ENCODE measurements around the gene HOXD13. TPM values are rescaled to one million over a fixed set of nuclear protein-coding genes. Genes with fewer than 3 reads are reported as not detected.

HOXD13 gene
- total RNA-seq, 1 donor from 2014 or later, result not detected

- Histone ChIP-seq H3K27ac (no peak overlapping the region), H3K27me3 (peaks cover 69% of the 10 kb centered on the region), H3K9me3 (no peaks in the 10 kb centered on the region), H3K4me1 (peaks cover 5% of the 10 kb centered on the region in 2 donors), H3K4me3 (no peak overlapping the region), H3K36me3 (no peaks in the 10 kb centered on the region)
- no peak for DNase-seq (ENCODE audit: low spot score in 2 of 2)
- intact Hi-C loops (cut with DNase I), result loop anchor here (5.0 to 10.0 kb wide), 4 partner anchors 88 to 1755 kb away; partner anchors contain the start of genes LNPK and SP9
- no peak for TF ChIP-seq CTCF (IDR thresholded peaks at IDR 0.05)
Measured at GRCh38 chr2:176089843-176090395, 2.6 kb upstream of the HOXD13 start.

DNA sequence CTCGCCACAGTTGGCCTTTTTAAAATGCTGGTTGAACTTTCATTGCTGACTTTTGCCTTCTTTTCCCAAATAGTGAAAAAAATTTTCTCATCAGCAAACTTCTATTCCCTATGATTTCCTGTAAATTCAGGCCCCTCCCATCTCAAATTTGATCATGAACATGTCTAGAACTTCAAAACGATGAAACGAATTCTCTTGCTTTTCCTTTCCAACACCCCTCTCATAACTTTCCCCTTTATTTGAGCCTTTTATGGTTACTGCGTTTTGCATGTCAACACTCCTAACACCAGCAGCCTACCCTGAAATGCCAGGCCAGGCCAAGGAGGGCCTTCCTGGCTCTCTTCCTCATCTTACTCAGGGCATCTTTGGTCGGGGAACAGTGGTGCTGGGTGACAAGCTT is 1.7 kb upstream of the HOXD13 start:
- H3K27ac ChIP-seq, result no peak overlapping the region
- no peak for TF ChIP-seq CTCF (IDR thresholded peaks at IDR 0.05)
- intact Hi-C loops (cut with DNase I), result loop anchor here (5.0 to 10.0 kb wide), 3 partner anchors 724 to 1756 kb away; partner anchors contain the start of gene SP9
- peaks cover 68% of the 10 kb centered on the region for H3K27me3 ChIP-seq
- H3K4me3 ChIP-seq, result no peak overlapping the region
- H3K4me1 ChIP-seq, result peaks cover 5% of the 10 kb centered on the region in 2 donors
- no peak for DNase-seq (ENCODE audit: low spot score in 2 of 2)
- H3K36me3 ChIP-seq, result no peaks in the 10 kb centered on the region
- no peaks in the 10 kb centered on the region for H3K9me3 ChIP-seq

- no peaks in the 10 kb centered on the region for H3K9me3 ChIP-seq
- no peak overlapping the region for H3K4me3 ChIP-seq
- peaks cover 62% of the 10 kb centered on the region for H3K27me3 ChIP-seq
- no peaks in the 10 kb centered on the region for H3K36me3 ChIP-seq
- peak in 1 of 2 donors; percentile 34 for DNase-seq (ENCODE audit: low spot score in 2 of 2)
- no peak overlapping the region for H3K27ac ChIP-seq
- intact Hi-C loops (cut with DNase I), result loop anchor here (5.0 to 10.0 kb wide), 3 partner anchors 724 to 1757 kb away; partner anchors contain the start of gene SP9
- TF ChIP-seq CTCF (IDR thresholded peaks at IDR 0.05), result no peak
- peaks cover 6 to 7% of the 10 kb centered on the region in 2 donors for H3K4me1 ChIP-seq
Measured at GRCh38 chr2:176091329-176092258, 927 bp upstream of the HOXD13 start.

DNA sequence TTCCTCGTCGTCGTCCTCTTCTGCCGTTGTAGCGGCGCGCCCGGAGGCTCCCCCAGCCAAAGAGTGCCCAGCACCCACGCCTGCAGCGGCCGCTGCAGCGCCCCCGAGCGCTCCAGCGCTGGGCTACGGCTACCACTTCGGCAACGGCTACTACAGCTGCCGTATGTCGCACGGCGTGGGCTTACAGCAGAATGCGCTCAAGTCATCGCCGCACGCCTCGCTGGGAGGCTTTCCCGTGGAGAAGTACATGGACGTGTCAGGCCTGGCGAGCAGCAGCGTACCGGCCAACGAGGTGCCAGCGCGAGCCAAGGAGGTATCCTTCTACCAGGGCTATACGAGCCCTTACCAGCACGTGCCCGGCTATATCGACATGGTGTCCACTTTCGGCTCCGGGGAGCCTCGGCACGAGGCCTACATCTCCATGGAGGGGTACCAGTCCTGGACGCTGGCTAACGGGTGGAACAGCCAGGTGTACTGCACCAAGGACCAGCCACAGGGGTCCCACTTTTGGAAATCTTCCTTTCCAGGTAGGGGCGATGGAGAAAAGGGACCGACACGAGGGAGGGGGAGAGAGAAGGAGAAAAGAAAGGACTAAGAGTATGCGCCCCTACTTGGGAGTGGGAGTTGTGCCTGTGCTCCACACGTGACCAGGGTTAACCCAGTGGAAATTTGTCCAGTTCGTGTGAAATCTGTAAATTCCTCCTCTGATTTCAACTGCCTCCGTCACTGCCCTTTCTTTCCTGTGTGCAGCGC is 800 bp downstream of the HOXD13 start:
- H3K9me3 ChIP-seq, result no peaks in the 10 kb centered on the region
- intact Hi-C loops (cut with DNase I), result loop anchor here (5.0 to 10.0 kb wide), 3 partner anchors 726 to 1759 kb away; partner anchors contain the start of gene SP9
- peak overlapping the region; percentile 47 to 51 for H3K4me3 ChIP-seq
- no peak for TF ChIP-seq CTCF (IDR thresholded peaks at IDR 0.05)
- peak in 1 of 2 donors; percentile 46 for DNase-seq (ENCODE audit: low spot score in 2 of 2)
- no peak overlapping the region for H3K27ac ChIP-seq
- peaks cover 63% of the 10 kb centered on the region for H3K27me3 ChIP-seq
- H3K4me1 ChIP-seq, result peaks cover 18 to 19% of the 10 kb centered on the region in 2 donors
- no peaks in the 10 kb centered on the region for H3K36me3 ChIP-seq

GRCh38 chr2:176093898-176094249 is 1.4 kb downstream of the HOXD13 start:
- DNase-seq (ENCODE audit: low spot score in 2 of 2), result no peak
- no peak for TF ChIP-seq CTCF (IDR thresholded peaks at IDR 0.05)
- Histone ChIP-seq H3K27ac (no peak overlapping the region), H3K36me3 (no peaks in the 10 kb centered on the region), H3K4me1 (peaks cover 18 to 19% of the 10 kb centered on the region in 2 donors), H3K9me3 (no peaks in the 10 kb centered on the region), H3K4me3 (no peak overlapping the region), H3K27me3 (peaks cover 68% of the 10 kb centered on the region)
- intact Hi-C loops (cut with DNase I), result loop anchor here (5.0 to 10.0 kb wide), 3 partner anchors 727 to 1759 kb away; partner anchors contain the start of gene SP9
